Muscle layer of duodenum (tissue), 2 donors: ENCODE results near the gene FRS3.
A peak's percentile ranks its signal among the peaks of the same experiment; 100 is the strongest.

Experiments used
- H3K27ac ChIP-seq: one replicate; pipeline ENCODE4 v1.7.0; 2013; ENCODE audit warnings: mild to moderate bottlenecking, low read length
- H3K27me3 ChIP-seq: one replicate; pipeline ENCODE4 v1.7.0; 2013; ENCODE audit warnings: low read depth, mild to moderate bottlenecking, control low read depth, low read length
- H3K36me3 ChIP-seq, 2 donors: one replicate each; pipeline ENCODE4 v1.7.0; 2013; ENCODE audit warnings: low read length in 2 of 2, control low read depth in 1 of 2, mild to moderate bottlenecking in 1 of 2; ENCODE audit not compliant: insufficient read depth in 2 of 2, control insufficient read depth in 1 of 2
- H3K4me1 ChIP-seq, 2 donors: one replicate each; pipeline ENCODE4 v1.7.0; 2013; ENCODE audit warnings: low read length in 2 of 2, mild to moderate bottlenecking in 2 of 2, control low read depth in 1 of 2, moderate library complexity in 1 of 2; ENCODE audit not compliant: insufficient read depth in 2 of 2, control insufficient read depth in 1 of 2
- H3K4me3 ChIP-seq, 2 donors: one replicate each; pipeline ENCODE4 v1.7.0; 2013; ENCODE audit warnings: low read length in 2 of 2, low read depth in 1 of 2, mild to moderate bottlenecking in 1 of 2
- H3K9me3 ChIP-seq, 2 donors: one replicate each; pipeline ENCODE4 v1.7.0; 2013; ENCODE audit warnings: low read length in 2 of 2, control low read depth in 1 of 2, mild to moderate bottlenecking in 1 of 2; ENCODE audit not compliant: control insufficient read depth in 1 of 2
- donor health status: healthy.

FRS3 gene

GRCh38 chr6:41779788-41780550, at the start of gene FRS3:
Gene FRS3, minus strand, starts transcription at chr6:41779900. Its CDS starts 2,913 bp downstream, at chr6:41776987.
- Histone ChIP-seq H3K36me3 (peaks cover 6 to 17% of the 10 kb centered on the region in 2 donors), H3K27ac (peak within 1 kb of the TSS; percentile 72), H3K27me3 (no peaks in the 10 kb centered on the region), H3K9me3 (no peaks in the 10 kb centered on the region), H3K4me1 (peaks cover 17 to 30% of the 10 kb centered on the region in 2 donors), H3K4me3 (peak within 1 kb of the TSS; percentile 80 to 87)

- H3K4me1 ChIP-seq = no peaks in the 10 kb centered on the region
- H3K4me3 ChIP-seq = no peak overlapping the region
These were observed 46.8 kb upstream of the FRS3 start for GRCh38 chr6:41826343-41827022.

GRCh38 chr6:41824571-41825569, 45.2 kb upstream of the FRS3 start:
- no peaks in the 10 kb centered on the region for H3K4me1 ChIP-seq
- H3K27me3 ChIP-seq = no peaks in the 10 kb centered on the region
- H3K36me3 ChIP-seq = no peaks in the 10 kb centered on the region
- H3K4me3 ChIP-seq = no peak overlapping the region
- H3K9me3 ChIP-seq = no peaks in the 10 kb centered on the region
- no peak overlapping the region for H3K27ac ChIP-seq

More at GRCh38 chr6:41826343-41827022, 46.8 kb upstream of the FRS3 start:
- H3K9me3 ChIP-seq = no peaks in the 10 kb centered on the region
- no peaks in the 10 kb centered on the region for H3K27me3 ChIP-seq
- no peaks in the 10 kb centered on the region for H3K36me3 ChIP-seq
- H3K27ac ChIP-seq = no peak overlapping the region

GRCh38 chr6:41823178-41823577, 43.5 kb upstream of the FRS3 start:
- H3K4me1 ChIP-seq = no peaks in the 10 kb centered on the region
- H3K27ac ChIP-seq = no peak overlapping the region
- no peaks in the 10 kb centered on the region for H3K9me3 ChIP-seq
- H3K27me3 ChIP-seq = no peaks in the 10 kb centered on the region
- no peak overlapping the region for H3K4me3 ChIP-seq
- no peaks in the 10 kb centered on the region for H3K36me3 ChIP-seq

GRCh38 chr6:41822021-41822420, 42.3 kb upstream of the FRS3 start:
- Histone ChIP-seq H3K27ac (no peak overlapping the region), H3K36me3 (no peaks in the 10 kb centered on the region), H3K4me1 (no peaks in the 10 kb centered on the region), H3K4me3 (no peak overlapping the region), H3K27me3 (no peaks in the 10 kb centered on the region), H3K9me3 (no peaks in the 10 kb centered on the region)

GRCh38 chr6:41821266-41821665, 41.6 kb upstream of the FRS3 start:
- no peaks in the 10 kb centered on the region for H3K9me3 ChIP-seq
- no peak overlapping the region for H3K27ac ChIP-seq
- no peaks in the 10 kb centered on the region for H3K36me3 ChIP-seq
- no peaks in the 10 kb centered on the region for H3K27me3 ChIP-seq
- no peak overlapping the region for H3K4me3 ChIP-seq
- no peaks in the 10 kb centered on the region for H3K4me1 ChIP-seq

- Histone ChIP-seq H3K27ac (no peak overlapping the region), H3K4me3 (no peak overlapping the region), H3K36me3 (no peaks in the 10 kb centered on the region), H3K27me3 (no peaks in the 10 kb centered on the region), H3K4me1 (no peaks in the 10 kb centered on the region), H3K9me3 (no peaks in the 10 kb centered on the region)
These were observed 38.8 kb upstream of the FRS3 start for GRCh38 chr6:41818271-41819054.

GRCh38 chr6:41815587-41815986, 35.9 kb upstream of the FRS3 start:
- Histone ChIP-seq H3K9me3 (no peaks in the 10 kb centered on the region), H3K27me3 (no peaks in the 10 kb centered on the region), H3K36me3 (no peaks in the 10 kb centered on the region), H3K4me3 (no peak overlapping the region), H3K4me1 (no peaks in the 10 kb centered on the region), H3K27ac (no peak overlapping the region)

- Histone ChIP-seq H3K4me1 (no peaks in the 10 kb centered on the region), H3K36me3 (no peaks in the 10 kb centered on the region), H3K27ac (no peak overlapping the region), H3K9me3 (no peaks in the 10 kb centered on the region), H3K4me3 (no peak overlapping the region), H3K27me3 (no peaks in the 10 kb centered on the region)
These were observed 34.9 kb upstream of the FRS3 start for GRCh38 chr6:41814629-41815028.

- H3K9me3 ChIP-seq = no peaks in the 10 kb centered on the region
- no peak overlapping the region for H3K27ac ChIP-seq
- H3K36me3 ChIP-seq = no peaks in the 10 kb centered on the region
- H3K4me1 ChIP-seq = no peaks in the 10 kb centered on the region
- no peaks in the 10 kb centered on the region for H3K27me3 ChIP-seq
- no peak overlapping the region for H3K4me3 ChIP-seq
These were observed 34.3 kb upstream of the FRS3 start for GRCh38 chr6:41813956-41814355.
